HuH-7 (cell line): ENCODE data around the gene ADAMTS5.

Experiments used
- DNase-seq: peaks from one replicate; pipeline ENCODE4 v3.0.0; 2011; ENCODE audit warnings: low spot score

The ADAMTS5 gene

DNA sequence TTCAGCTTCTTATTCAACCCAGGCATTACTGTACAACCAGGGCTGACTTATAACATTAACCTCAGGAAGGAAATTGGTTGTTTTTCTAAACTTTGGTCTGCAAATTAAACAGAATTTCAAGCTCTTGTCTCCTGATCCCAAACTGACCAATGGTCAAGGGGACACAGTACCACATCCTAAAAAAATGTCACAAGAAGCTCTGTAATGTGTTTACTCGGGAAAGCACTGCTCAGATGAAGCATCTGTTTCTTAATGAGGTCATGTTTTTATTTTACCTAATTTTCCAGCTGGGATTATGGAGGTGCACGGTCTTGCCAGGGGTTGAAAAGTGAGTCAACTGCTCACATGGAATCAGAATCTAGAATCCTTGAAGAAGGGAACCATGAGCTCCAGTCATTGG is 18.7 kb downstream of the ADAMTS5 start:
- DNase-seq = no peak

DNA sequence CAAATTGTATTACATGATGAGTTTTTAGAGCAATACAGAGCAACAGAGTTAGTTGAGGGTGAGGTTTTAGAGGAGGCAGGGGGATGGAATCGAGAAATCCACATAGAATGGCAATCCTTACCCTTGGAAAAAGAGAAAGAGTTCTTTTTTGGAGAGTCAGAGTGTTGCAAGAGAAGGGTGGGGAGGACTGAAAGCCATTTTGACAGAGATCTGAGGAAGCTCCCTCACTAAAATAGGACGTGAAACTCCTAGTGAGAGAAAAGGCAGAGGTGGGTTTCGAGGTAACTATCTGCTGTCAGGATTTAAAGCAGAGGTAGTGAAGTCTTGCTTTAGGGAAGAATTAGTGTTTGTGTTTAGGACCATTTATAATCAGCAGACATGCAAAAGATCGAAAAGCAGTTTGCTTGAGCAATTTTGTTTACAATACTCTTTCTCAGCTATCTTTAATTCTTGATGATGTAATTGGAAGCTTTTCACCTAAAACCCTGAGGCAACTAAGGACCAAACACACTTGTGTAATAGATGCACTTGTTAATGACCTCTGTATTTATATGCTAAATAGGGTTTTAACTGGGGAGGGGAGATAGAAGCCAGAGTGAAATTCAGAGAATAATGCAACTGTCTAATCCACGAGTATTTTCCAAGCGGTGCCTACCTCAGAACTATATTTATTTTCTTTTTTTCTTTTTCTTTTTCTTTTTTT is 20.0 kb downstream of the ADAMTS5 start:
- no peak for DNase-seq

DNA sequence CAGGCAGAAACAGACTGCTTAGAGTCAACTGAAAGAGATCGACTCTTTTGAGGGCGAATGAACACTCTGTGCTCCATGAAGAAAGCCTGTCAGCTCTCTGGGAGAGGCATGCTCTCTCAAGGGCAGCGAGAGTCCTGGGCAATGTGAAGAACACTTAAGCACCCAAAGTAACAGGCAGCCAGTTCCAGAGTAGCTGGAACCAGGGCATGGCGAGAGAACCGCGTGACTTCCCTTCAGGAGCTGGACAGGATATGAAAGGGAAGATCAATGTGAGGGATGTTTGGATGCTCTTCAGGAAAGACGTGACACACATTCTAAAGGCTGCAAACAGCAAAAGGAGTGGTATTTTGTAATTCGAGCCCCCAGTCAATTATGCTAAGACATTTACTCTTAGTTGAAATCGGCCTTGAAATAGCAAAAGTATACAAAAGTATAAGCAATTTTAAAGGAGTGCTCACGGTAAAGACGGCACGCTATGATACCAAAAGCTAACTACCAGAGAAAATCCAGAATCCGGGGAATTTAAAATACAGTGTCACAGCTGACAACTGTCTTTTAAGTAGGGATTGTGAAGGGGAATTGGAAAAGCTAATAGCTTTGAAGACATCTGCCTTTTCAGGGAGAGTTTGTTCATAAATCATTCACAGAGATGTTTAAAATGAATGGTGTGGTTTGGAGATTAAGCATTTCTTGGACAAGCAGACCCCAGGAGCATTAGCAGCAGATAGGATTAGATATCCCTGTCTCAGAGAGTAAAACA is 20.8 kb downstream of the ADAMTS5 start:
- DNase-seq = no peak

DNA sequence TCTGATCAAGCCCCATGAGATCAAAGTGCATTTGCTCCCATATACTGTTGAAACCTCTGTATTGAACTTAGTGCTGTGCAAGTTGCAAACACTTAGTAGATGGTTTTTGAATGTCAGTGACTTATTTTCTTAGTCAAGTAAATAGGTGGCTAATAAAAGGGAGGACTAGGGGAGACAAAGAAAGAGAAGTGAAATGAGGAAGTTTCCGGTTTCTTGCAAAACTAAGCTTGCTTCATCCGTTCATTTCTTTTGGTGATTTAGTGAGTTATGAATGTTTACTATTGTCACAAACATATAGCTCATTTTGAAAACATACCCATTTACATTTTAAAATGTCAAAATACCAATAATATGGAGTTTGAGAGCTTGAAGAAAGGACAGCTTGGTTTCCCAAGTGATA is 23.0 kb downstream of the ADAMTS5 start:
- DNase-seq = no peak

DNA sequence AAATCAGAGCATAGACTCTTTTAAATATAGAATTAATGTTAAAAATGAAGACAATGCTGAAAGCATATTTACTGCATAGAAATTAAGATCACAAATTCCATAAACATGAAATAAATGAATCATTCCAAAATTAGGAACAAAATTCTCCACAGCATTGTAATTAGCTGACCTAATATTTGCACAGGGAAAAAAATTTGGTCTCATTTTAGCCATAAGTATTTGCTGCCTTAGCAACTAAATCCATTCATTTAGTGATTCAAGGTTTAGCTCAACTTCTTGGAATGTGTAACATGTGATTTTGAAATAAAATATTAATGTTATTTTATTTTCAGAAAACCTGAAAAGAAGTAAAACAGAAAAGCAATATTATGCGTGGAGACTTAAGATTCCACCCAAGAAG is 25.5 kb downstream of the ADAMTS5 start:
- no peak for DNase-seq

DNA sequence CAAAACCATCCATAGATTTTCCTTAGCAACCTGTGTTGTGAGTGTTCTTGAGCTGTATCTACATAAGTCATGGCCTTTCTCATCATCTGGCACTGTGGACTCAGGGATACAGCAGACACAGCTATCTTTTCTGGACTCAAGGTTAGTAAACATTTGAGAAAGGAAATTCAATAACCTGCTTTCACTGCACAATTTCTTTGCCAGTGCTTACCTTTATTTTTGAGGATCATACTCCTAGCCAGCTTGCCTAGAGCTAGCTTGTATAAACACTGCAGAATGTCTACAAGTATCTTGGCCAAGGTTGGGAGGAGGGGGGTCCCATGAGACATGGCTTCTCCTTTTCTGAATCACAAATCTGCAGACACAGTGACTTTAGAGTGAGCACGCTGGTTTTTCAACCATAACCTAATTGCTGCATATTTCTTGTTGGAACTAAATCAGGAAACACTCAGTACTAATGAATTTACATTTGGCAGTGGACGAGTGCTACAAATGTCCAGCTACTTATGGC is 27.2 kb downstream of the ADAMTS5 start:
- no peak for DNase-seq

DNA sequence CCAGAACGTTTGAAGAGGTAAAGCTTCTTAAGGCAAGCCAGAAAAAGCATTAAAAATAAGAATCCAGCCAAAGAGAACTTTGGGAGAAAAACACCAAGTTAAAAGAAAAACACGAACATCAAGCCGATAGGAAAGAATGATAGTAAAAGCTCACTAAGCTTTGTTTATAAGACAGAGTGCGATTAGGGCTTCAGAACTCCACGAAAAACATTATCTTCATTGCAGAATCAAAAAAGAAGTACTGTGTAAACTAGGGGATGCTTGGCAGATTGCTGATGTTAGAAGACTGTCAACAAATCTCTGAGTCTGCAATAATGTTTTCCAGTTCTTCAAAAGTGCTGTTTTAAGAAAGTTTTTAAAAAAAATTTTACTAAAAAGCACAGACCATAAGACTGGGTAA is 30.2 kb downstream of the ADAMTS5 start:
- no peak for DNase-seq

DNA sequence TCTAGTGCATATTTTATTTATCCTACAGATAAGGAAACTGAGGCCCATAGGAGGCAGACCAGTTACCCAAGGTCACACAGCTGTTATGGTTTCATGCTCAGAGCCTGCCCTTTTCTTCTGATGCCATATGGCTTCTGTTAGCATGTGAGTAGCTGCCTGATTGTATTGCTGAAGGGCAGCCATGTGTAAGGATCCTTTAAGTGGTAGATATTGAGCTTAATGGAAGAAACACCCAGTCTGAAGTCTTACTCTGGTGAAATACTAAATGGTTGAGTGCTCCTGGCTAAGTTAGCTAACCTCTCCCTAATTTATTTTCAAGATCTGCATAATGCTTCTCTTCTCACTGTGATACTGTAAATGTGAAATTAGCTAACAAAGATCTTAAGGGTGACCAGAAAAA is 30.9 kb downstream of the ADAMTS5 start:
- no peak for DNase-seq

DNA sequence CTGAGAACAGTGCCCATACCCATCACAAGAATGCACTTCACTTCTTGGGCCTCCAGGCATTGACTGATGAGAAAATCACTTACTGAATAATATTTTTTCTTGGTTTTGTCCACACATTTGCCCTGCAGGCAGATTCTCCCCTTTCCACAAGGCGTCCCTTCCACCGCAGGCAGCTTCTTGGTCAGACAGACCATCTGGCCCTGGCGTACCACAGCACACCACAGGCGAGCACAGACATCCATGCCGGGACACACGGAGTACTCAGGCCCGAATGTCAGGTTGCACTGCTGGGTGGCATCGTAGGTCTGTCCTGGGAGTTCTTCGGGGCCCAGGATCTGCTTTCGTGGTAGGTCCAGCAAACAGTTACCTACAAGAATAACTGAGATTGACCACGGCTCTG is 32.5 kb downstream of the ADAMTS5 start:
- DNase-seq = no peak

DNA sequence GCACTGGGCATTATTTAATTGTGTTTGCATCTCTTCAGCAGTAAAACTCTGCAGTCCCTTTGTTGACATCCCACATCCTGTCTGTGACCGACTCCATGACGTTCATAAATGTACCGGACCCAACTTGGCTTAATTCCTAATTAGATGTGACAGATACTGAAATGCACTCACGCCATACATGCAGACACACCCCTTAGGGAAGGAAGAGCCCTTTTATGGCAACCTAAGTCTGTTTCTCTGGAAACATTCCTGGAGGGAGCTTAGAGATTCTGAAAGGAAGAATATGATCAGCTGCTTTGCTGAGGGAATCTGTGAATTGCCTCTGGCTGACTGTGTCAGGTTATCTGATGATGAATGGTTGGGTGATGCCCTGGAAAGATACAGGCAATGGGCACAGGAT is 33.4 kb downstream of the ADAMTS5 start:
- DNase-seq = no peak

DNA sequence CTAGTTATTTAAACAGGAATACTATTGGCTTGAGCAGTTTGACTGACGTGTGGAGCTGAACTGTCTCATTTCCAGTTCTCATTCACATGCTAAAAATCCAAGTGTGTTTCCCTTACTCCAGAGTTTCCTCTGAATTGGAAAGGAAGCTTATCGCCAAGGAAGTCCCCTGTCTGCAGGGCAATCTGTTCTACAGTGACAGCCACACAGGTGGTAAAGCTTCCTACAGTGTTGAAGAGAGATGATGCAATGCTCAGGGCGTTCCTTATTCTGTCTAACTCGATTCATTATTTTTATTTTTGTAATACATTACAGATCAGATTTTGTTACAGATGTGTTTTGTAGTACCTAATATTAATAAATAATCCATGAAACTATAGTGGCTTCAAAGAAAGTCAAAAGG is 41.3 kb downstream of the ADAMTS5 start:
- no peak for DNase-seq

DNA sequence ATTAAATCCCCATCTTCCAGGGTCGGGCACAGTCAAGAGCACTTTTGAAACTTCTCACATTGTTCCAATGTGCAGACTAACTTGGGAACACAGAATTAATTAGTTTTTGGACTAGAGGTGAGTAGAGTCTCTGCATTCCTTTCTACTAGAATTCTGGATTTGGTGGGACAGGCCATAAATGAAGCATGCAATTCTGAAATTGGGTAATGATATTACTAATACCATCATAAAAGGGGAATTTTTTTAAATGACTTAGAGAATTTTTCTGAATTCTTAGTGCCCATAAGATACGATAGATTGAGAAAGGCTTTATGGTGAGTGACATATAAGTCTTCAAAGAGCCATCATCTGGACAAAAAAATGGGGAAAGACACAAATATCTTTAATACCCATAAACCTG is 41.8 kb downstream of the ADAMTS5 start:
- DNase-seq = no peak

DNA sequence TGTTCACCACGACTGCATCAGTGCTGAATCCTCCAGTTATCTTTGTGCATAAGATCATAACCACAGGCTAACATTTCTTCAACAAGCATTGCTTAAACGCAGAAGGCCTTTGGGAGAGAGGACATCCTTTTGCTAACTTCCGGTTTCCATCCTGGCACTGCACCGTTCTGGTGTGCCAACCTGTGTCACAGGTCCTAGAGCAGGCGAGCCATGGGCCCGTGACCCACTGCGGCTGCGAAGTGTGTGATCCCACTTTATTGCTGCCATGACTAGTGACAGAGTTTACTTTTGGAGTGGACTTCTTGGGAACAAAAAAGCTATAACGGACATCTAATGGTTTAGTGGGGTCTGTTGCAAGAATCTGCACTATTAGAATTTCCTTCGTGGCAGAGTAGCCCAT is 42.9 kb downstream of the ADAMTS5 start:
- no peak for DNase-seq

DNA sequence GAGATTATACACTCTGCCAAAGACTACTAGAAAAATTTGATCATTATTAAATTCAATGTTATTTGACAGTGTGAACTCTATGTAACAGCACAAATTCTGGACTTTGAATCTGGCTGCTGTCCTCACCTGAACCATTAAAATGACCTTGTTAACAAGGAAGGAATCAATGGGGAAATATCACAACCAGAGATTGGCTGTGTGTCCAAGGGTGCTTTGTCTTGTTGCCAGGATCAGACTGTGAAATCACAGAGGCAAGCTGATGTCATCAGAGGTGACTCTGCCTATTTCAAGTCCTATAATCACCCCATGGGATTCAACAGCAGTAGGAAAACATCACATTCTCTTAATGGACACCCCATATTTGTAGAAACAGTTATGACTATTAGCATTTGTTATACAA is 46.8 kb downstream of the ADAMTS5 start:
- no peak for DNase-seq

DNA sequence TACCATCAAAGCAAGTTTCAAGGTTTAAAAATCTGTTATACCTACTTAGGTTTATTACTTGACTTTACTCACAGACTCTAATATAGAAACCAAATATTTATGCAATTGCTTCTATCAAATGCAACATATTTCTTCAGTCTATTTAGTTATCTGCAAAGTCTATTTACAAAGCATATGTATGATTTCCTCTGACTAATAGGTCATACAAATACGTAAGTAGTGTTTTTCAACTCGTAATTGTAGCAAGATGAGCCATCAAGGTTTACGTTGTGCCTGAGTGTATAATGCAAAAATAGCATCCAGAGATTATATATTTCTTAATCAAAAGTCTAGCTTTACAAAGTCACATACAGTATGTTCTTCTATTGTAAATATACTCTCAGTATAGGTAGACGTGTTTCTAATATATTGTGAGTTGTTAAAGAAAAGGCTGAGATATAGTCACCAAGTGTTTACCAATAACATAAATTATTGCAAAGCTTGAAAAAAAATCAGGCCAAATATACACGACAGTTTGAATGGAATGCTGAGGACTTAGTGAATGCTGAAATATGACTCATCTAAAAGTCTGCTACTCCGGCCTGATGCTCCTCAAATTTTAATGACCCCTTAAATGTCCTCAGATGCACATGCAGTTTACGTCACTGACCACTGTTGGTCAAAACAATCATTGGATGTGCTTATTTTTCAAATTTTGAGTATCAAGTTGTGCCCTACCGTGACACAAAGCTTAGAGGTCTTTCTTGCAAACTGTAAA is 48.4 kb downstream of the ADAMTS5 start:
- no peak for DNase-seq

DNA sequence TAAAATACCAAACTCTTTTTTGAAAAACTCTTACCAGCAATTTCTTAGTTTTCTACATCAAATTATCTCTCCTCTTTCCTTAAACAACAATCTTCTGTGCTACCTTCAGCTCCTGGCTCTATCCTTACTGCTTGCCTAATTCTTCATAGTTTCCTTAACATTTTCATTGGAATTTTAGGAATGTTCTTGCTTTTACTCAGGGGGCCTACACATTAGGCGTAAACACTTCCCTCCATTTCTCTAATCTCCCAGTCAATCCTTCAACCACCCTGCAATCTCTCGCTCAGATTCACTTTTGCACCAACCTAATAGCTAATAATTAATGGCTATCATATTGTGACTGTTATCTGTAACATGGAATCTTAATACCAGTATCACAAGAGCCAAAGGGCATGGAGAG is 50.1 kb downstream of the ADAMTS5 start:
- no peak for DNase-seq

DNA sequence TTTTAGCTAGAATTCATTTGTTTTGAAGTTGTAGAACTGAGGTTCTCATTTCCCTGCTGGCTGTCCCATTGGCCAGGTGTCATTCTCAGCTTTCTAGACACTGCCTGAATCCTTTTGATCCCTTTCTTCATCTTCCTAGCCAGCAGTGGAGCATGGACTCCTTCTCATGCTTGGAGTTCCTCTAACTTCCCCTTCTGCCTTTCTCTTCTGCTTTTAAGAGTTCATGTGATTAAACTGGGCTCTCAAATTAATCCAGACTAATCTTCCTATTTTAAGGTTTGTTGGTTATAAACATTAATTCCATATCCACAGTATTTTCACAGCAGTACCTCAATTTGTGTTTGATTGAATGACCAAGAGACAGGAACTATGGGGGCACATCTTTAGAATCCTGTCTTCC is 52.3 kb downstream of the ADAMTS5 start:
- no peak for DNase-seq

DNA sequence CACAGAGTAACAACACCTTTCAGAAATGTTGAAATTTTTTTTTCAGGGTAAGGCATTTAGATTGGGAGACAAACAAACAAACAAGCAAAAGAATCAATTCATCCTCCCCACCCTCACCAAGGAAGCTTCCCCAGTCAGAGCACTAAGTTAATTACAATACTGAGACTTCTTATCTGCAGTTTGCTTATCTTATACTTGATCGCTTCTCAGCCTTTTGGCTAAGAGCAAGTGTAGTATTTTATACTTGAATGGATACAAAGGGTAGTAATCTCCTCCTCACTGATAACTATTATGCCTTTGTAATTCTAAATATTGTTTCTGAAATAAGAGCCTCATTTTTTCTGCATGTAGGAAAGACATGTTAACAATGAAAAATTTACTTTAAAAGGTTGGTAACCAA is 54.4 kb downstream of the ADAMTS5 start:
- no peak for DNase-seq

DNA sequence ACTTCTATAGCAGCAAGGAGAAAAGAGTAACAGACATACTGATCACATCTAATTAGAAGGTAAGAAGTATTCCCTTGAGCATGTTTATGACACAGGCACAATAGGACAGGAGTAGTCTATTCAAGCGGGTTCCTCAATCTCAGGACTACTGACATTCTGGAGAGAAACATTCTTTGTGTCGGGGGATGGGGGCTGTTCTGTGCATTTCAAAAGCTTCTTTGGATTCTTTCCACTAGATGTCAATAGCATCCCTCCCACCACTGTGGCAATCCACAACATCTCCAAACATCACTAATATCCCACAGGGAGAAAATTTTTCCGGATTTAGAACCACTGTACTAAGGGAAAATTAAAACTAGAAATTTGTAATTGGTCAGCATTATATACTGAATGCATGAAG is 56.9 kb downstream of the ADAMTS5 start:
- DNase-seq = no peak

DNA sequence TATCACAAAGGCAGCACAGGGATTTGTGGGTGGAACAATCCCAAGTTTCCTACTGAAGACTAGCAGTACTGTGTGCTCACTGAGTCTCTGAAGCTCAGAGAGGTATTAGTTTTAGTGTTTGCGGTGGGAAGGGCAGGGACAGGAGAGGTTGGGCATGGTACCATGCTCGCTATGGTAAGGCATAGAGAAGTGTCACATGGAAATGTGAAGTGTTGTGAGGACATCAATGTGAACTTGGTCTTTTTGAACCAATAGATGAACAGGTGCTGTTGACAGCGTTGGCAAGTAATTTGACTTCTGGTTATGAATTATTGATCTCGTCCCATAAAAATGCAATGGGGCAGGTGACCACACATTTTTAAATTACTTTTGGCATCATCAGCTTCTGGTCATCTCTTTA is 65.9 kb downstream of the ADAMTS5 start:
- no peak for DNase-seq

DNA sequence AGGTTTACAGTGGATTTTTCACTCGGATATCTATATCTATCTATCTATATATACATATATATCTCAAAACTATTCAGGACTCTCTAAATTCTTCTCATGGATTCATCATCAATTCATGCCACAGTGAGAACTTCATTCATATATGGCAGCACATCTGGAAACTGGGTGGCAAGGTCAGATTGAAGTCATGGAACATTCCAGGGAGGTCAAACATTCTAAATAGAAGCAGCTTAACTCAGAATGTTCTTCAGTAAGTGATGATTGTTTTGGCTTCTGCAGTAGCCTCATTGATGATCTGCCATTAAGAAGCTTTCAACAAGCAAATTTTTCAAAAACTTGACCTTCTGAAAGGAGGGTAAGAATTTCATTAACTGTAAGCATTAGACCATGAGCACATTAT is 74.7 kb downstream of the ADAMTS5 start:
- no peak for DNase-seq

DNA sequence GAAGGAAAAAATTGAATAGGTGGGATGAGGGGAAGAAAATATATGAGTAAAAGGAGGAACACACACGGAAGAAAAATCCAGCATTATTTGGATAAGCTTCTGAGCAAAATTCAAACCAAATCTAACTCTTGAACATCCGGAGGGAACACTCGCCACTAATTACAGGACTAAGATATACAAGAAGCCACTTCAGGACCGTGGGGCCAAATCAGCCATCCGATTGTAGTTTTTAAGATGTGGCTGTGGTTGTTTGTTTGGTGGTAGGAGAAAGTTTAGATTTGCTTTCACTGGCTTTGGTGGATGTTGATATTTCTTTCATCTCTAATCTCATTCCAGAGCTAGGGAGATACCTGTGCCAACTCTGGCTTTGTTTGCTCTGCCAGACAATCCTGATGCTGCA is 78.0 kb downstream of the ADAMTS5 start:
- DNase-seq = no peak

DNA sequence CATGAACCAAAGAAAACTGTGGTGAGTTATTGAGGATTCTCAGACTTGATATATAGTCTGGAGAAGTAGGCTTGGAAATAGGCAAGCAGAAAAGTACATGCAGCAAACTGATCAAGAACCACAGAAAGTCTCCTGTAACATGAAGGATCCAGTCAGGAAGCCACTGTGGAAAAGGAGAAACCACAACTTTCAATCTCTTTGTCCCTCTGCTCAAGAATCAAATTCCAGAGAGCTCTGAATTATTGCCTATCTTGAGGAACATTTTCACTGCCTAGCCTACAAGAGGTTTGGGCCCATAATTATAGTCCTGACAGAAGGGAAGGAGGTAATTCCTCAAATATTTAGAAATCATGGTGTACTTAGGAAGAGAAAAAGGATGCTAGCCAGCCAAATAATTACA is 78.6 kb downstream of the ADAMTS5 start:
- DNase-seq = no peak
